Stimulated activated CD4-positive, alpha-beta T cell treated with anti-CD3 and anti-CD28 coated beads, Interleukin-1b, Interleukin-23, amount 100 ng/mL, for 24 hours (primary cell): ENCODE results near the gene SLC35E2B.
"Not testable (repeated sequence)": the region's sequence is repeated elsewhere in the genome, so short reads cannot be mapped to it uniquely, and the experiment has no call there.

Source experiments
- DNase-seq, 4 experiments: peaks; one replicate each; pipeline ENCODE4 v3.0.0-alpha.2; 2020; ENCODE audit warnings: low read depth in 4 of 4, low spot score in 1 of 4

SLC35E2B gene

DNA sequence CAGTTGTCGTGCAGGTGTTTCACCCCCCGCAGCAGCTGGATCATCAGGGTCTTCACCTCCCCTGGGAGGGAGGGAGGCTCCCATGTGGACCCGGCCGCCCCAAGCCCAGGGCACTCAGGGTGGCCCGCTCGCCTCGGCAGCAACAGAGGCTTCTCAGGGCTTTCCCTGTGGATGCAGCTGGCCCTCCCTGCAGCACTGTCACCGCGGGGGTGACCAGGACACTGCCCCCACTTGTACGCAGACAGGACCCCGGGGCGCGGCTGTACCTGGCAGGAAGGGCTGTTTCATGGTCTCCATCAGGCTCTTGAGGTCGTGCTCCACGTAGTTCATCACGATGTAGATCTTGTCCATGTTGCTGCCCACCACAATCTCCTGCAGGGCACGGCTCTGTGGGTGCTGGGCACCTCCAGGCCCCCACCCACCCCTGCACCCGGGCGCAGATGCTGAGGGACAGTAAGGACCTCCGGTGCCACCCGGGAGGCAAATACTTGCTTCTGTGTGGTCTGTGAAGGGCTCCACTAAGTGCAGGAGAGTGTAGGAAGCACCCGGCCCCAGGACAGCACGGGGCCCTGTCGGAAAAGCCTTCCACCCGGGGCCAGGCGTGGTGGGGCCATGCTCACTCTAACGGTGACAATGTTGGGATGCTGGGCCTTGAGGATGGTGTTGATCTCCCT lies 11.8 kb upstream of the SLC35E2B start:
- DNase-seq, result not testable (repeated sequence)

DNA sequence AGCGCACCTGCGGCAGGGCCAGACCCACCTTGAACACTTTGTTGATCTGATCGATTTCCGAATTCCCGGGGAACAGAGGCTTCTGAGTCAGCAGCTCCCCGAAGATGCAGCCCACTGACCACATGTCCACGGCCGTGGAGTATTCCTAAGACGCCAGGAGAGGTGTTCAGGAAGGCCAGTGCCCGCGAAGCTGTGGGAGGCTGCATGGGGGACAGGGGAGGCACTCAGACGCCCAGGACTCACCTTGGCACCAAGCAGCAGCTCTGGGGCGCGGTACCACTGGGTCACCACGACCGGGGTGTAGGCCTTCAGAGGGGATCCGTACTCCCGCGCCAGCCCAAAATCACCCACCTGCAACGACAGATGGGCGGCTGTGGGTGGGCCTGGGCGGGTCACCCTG lies 11.2 kb upstream of the SLC35E2B start:
- no peak for DNase-seq

DNA sequence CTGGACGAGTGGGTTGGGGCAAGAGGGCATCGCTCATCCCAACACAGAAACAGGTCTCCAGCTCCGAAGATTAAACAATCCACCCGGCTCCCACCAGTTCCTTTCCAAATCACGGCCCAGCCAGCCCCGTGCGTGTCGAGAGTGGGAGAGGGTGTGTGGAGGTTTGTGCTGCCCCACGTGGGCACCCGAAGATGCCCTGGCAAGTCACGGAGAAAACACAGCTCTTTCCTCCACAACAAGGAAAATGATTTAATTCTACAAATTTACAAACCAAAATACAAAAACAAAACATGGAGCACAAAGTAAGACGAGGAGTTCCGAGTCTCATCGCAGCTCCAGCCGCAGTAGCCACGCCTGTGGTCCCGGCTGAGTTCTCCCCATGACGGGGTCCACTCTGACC lies 9.9 kb upstream of the SLC35E2B start:
- not testable (repeated sequence) for DNase-seq

DNA sequence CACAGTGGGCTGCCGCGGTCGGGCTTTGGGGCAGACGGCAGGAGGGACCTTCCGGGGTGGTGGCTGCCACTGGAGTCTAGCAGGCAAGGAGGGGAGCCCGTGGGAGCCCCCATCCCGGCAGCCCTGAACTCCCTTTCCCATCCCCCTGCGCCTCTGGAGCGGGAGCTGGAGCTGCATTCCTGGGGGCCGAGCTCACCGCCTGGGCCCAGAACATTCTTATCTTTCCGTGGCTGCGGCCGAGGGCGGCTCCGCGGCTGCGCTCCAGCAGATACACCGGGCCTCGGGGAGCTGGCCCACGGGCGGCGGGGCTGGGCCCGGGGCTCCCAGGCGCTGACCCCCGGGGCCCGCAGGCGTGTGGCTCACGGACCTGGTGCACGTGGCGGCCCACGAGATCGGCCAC lies 8.0 kb upstream of the SLC35E2B start:
- not testable (repeated sequence) for DNase-seq

DNA sequence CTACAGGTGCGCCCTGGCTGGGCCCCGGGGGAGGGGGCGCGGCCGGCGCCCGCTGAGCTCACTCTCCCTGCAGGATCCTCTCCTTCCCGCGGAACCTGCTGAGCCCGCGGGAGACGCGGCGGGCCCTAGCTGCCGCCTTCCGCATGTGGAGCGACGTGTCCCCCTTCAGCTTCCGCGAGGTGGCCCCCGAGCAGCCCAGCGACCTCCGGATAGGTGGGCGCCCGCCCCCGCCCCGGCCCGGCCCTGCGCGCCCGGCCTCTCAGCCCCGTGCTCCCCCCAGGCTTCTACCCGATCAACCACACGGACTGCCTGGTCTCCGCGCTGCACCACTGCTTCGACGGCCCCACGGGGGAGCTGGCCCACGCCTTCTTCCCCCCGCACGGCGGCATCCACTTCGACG lies 7.5 kb upstream of the SLC35E2B start:
- DNase-seq, result not testable (repeated sequence)

DNA sequence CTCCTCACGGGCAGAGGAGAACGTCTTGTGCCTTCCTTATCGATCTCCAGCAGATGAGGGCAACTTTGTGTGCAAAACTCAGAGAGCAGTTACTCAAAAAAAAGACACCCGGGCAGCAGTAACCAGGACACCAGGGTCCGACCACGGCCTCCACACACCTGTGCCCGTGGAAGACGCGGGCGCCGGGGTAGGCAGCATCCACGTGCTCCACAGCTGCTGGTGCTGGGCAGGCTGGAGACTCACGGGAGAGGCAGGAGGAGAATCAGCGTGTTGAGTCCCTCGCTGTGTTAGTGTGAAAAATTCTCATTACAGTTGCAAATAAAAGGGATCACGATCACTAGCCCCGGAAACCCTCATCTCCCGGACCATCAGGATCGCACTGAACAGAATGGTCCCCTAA lies 6.5 kb upstream of the SLC35E2B start:
- not testable (repeated sequence) for DNase-seq

DNA sequence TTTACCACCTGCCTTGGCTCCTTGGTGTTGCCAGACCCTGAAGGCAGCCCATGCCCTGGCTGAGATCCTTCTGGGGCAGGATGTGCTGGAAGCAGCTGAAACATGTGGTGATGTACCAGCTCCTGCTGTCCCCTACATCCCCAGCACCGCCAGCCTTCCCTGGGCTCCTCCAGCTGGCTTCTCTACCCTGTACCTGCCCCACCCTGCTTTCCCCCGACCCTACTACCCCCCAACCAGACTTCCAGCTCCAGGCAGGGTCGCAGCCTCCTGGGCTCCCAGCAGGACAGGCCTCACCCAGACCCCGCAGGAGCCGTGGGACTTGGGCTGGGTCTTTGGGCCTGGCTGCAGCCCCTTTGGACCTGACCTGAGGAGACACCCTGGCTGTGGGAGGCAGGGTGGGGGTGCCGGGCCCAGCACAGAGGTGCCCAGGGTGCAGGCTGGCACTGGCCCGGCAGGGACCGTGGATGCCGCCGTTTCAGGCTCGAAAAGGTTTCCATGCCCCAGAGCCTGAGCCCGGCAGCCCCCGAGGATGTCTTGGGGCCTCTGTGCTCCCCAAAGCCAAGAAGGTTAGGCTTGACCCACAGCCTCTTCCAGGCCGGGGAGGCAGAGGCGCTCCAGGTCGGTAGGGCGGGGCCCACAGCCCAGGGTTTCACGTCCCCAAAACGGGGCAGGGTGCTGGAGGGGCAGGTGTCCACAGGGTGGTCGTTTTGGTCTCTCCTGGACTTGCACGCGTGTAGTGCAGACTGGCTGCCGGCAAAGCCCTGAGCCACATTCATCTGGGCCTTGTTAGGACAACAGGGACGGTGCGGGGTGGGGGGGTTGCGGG lies 5.0 kb upstream of the SLC35E2B start:
- not testable (repeated sequence) for DNase-seq

DNA sequence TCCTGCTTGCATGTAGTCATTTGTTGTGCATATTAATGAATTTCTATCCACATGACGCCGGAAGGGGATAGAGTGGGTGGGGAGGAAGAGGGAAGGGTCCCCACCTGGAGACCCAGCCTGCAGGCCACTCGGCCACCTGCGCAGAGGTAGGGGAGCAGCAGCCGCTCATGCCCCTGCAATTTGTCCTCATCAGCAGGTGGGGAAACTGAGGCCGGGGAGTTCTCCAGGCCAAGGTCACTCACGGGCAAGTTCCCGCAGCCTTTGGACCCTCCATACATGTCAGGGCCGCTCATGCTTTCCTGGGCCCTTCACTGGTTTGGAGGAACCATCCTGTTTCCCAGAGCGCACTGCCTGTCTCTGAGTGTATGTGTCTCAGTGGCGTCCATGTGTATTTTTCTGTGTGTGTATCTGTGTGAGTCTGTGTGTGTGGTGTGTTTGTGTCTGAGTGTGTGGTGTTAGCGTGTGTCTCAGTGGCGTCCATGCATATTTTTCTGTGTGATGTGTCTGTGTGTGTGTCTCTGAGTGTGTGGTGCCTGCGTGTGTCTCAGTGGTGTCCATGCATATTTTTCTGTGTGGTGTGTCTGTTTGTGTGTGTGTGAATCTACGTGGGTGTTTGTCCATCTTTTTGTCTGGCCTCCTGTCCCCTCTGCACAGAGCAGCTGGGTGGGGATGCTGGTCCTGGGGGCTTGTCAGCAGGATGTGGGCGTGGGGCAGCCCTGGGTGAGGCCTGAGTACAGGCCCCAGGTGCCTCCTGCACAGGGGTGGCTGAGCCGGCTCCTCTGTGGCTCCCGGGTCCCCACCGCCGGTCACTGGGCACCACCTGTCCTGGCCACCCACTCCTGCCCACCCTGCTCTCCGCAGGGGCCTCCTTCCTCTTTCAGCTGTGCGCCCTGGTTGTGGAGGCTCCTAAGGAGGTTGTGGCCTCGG lies 4.1 kb upstream of the SLC35E2B start:
- DNase-seq, result not testable (repeated sequence)

DNA sequence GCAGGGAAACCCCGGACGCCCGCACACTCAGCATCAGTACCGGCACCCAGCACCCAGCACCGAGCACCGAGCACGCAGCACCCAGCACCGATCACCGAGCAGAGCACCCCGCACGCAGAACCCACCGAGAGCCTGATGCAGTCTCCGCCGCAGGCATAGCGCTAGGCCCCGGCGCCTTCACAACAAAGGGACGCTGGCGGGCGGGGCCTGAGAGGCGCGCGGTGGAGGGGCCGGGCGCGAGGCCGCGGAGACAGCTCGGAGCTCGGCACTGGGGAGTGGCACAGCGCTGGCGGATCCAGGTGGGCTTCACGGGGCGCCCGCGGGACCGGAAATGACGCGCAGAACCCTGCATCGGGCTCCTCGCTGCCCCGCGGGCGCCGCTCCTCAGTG lies 276 bp downstream of the SLC35E2B start:
- DNase-seq, result peak in 3 of 4 experiments; percentile 50 to 69 (median 66)

DNA sequence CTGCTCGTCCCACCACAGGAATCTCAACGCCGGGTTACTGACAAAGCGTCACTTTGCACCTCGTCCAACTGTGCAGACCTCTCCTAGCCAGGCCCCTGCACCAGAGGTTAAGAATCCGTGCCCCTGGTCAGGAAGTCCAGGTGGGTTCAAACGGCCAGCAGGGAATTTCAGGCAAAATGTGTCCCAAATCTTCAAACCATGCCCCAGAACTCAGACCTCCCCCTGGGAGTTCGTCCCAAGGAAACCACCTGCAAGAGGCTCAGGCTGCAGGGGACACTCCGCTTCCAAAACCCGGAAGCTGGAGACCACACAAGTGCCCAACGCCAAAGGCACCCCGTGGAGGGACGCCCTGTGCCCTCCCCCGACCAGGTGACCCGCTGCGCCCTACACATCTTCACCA lies 1.2 kb downstream of the SLC35E2B start:
- not testable (repeated sequence) for DNase-seq

DNA sequence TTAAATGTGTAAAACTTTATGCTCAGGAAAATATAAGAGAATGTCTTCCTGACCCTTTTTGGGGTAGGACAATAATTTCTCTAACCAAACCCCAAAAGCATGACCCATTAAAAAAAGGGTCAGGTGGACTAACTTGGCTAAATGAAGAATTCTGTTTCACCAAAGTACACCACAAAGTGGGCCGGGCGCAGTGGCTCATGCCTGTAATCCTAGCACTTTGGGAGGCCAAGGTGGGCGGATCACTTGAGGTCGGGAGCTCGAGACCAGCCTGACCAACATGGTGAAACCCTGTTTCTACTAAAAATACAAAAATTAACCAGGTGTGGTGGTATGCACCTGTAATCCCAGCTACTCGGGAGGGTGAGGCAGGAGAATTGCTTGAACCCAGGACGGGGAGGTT lies 3.1 kb downstream of the SLC35E2B start:
- not testable (repeated sequence) for DNase-seq

DNA sequence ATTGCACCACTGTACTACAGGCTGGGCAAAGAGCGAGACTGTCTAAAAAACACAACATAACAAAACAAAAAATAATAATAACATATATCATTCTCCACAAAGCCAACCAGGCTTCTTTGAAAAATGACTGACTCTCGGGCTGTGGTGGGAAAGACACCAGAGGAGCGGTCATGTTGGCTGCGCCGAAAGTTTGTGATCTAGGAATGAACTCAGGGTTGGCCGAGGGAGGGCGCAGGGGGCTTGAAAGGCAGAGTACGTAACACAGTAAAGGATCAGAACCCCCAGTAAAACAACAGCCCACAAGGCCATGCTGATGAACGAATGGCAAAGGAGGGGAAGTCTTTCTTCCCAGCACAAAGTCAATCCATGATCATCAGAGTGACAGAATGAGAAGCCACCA lies 4.7 kb downstream of the SLC35E2B start:
- DNase-seq, result no peak

DNA sequence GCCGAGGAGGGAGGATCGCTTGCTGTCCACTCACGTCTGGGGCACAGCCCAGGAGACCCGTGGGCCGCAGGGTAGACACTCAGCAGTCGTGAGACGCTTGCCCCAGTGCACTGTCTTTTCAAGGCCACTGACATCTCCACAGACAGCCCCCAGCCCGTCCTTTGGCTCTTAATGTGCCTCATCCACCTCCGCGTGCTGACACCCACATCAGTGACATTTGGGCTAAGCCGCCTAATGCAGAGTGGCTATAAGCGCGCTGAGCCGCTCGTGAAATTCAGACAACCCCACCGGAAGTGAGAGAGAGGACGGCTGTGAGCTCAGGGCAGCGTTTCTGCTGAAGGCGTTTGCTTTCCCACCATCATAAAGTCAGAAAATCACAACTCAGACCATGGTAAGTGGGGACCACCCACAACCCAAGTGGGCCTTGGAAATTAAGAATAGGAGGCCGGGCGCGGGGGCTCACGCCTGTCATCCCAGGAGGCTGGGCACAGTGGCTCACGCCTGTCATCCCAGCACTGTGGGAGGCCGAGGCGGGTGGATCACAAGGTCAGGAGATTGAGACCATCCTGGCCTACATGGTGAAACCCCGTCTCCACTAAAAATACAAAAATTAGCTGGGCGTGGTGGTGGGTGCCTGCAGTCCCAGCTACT lies 8.4 kb downstream of the SLC35E2B start:
- DNase-seq, result no peak

DNA sequence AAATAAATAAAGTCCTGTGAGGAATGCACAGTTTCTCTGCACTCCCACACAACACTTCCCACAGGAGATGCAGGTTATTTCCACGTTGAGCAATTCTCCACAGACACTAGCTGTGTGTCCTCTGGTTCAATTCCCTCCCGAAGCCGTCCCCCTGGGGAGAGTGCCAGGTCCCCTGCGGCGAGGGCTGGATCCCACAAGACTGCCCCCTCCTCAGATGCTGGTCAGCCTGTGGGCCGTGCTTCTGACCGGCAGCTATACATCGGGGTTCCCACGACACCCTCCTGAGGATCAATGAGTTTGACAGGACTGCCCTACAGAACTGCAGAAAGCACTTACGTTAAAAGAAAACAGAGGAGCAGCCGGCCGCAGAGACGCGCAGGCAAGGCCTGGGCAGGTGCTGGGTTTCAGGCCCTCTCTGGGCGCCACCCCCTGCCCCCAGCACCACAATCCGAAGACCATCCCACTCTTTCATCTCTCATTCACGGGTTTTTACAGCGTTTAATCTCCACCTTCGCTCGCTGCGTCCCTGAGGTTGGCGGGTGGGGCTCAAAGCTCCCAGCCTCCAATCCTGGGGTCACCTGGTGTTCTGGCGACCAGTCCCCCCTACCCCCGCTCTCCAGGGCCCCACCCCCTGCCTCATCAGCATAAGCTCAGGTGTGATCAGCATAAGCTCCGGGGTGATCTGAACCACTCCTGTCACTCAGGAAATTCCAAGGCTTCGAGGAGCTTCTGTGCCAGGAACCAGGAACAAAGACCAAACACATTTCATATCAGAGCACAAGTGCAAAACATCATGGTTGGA lies 9.3 kb downstream of the SLC35E2B start:
- DNase-seq, result no peak

DNA sequence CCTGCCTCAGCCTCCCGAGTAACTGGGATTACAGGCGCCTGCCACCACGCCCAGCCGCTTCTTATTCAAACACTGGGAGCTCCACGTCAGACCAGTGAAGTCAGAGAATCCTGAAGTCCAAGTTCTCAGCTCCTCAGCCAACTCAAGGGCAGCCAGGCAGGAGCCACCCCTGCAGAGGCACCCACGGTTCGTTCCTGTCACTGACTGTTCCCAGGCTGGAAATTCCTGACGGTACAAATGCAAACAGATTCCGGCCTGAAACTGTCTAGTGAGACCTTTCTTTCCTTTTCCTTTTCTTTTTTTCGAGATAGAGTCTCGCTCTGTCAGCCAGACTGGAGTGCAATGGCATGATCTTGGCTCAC lies 11.7 kb downstream of the SLC35E2B start:
- no peak for DNase-seq

DNA sequence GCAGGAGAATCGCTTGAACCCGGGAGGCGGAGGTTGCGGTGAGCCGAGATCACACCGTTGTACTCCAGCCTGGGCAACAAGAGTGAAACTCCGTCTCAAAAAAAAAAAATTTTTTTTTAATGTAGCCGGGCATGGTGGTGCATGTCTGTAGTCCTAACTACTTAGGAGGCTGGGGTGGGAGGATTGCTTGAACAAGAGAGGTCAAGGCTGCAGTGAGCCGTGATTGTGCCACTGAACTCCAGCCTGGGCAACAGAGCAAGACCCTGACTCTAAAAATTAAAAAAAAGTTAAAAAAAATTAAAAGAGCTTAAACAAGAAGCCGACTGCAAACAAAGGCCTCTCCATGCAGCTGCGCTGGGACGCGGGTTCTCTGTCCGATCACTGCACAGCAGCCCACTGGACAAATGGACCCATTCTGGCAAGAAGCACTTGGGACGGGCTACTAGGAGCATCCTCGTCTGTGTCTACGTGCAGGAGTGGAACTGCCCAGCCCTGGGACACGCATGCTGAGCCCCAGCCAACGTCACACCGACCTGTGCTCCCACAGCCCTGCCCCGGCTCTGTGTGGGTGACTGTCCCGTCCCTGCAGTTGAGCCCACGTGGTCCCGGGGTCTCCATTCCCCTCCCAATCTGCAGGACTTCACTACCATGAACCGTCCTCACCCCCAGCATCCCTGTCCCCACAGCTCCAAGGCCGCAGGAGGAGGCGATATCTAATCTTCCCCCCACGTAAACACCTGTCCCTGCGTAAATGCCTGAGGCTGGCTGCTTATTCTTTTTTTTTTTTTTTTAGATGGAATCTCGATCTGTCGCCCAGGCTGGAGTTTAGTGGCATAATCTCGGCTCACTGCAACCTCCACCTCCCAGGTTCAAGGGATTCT lies 12.3 kb downstream of the SLC35E2B start:
- DNase-seq, result no peak

DNA sequence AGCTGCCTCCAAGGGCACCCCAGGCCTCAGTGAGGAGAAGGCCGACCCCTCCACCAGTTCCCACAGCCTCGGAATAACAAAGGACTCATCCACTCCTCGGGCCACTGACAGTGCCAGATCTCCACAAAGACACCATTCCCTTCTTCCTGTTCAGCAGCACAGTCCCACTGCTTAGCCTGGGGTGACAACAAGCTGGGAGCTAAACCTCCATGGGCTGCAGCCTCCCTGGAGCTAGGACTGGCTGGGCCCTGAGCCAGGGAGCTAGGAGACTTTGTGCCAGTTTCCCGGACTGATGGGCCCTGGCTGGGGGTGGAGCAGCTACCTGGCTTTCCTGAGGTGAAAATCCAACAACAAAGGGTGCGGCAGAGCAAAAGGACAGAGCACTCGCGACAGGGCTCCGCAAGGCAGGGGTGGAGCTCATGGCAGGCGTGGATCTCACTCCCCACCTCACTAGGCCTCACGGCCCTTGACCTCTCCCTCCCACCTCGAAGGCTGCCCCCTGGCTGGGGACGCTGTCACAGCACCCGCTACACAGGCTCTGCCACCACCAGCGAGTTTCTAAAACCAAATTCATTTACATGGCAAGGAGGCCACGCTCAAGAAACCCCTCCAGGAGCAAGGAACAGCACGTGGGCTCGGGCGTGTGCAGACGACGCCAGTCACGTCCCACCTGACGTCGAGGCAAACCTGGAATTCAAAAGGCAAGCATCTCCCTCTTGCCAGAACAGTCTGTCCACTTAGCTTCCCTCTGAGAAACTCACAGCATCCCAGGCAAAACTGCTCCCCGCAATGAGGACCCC lies 13.8 kb downstream of the SLC35E2B start:
- peak in 2 of 4 experiments; percentile 39 to 48 for DNase-seq
